ENCODE results near the gene JUNB. TPM values are rescaled to one million over a fixed set of nuclear protein-coding genes. Genes with fewer than 3 reads are reported as not detected.

JUNB gene
- total and polyA plus RNA-seq, 2 of the 13 experiments (the other 11 are each of a cell fraction or from before 2014, with no cell fraction given), result 7.7 to 8.2 TPM

- TF ChIP-seq ZGPAT (CRISPR knock-in tag; IDR thresholded peaks at IDR 0.05) (no peak), ATRX (CRISPR knock-in tag; IDR thresholded peaks at IDR 0.05; ENCODE audit: borderline replicate concordance) (no peak), ZNF101 (CRISPR knock-in tag; IDR thresholded peaks at IDR 0.05; ENCODE audit: borderline replicate concordance, low read depth) (no peak), ZNF563 (CRISPR knock-in tag; IDR thresholded peaks at IDR 0.05) (no peak), ZNF724P (CRISPR knock-in tag; IDR thresholded peaks at IDR 0.05; ENCODE audit: borderline replicate concordance) (no peak), CCDC6 (CRISPR knock-in tag; IDR thresholded peaks at IDR 0.05) (no peak), TMF1 (CRISPR knock-in tag; IDR thresholded peaks at IDR 0.05; ENCODE audit: low read depth) (no peak), ZBTB14 (CRISPR knock-in tag; IDR thresholded peaks at IDR 0.05) (no peak), ZNF777 (CRISPR knock-in tag; IDR thresholded peaks at IDR 0.05) (peak; percentile 93), ZNF253 (CRISPR knock-in tag; IDR thresholded peaks at IDR 0.05; ENCODE audit: borderline replicate concordance) (no peak), ZNF674 (CRISPR knock-in tag; IDR thresholded peaks at IDR 0.05; ENCODE audit: low read depth) (no peak), FOXP1 (IDR thresholded peaks at IDR 0.05) (no peak), FOXP1 (CRISPR knock-in tag; IDR thresholded peaks at IDR 0.05) (no peak), HOXA9 (CRISPR knock-in tag; IDR thresholded peaks at IDR 0.05; ENCODE audit: borderline replicate concordance) (0 out of 2 replicates have a peak, but pooled peaks have one; percentile 24), KDM2A (CRISPR knock-in tag; IDR thresholded peaks at IDR 0.05; ENCODE audit: borderline replicate concordance, low read depth) (no peak), ZNF605 (CRISPR knock-in tag; IDR thresholded peaks at IDR 0.05) (peak; percentile 44; the same call in 1 of the 2 replicates), MLLT10 (CRISPR knock-in tag; IDR thresholded peaks at IDR 0.05) (no peak), ZC3H13 (CRISPR knock-in tag; IDR thresholded peaks at IDR 0.05) (no peak), NCOR1 (IDR thresholded peaks at IDR 0.05; ENCODE audit: borderline replicate concordance, low read length) (peak; percentile 16; the same call in 1 of the 2 replicates)
- TF ChIP-seq, protein P1, sequence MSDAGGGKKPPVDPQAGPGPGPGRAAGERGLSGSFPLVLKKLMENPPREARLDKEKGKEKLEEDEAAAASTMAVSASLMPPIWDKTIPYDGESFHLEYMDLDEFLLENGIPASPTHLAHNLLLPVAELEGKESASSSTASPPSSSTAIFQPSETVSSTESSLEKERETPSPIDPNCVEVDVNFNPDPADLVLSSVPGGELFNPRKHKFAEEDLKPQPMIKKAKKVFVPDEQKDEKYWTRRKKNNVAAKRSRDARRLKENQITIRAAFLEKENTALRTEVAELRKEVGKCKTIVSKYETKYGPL (CRISPR knock-in tag; IDR thresholded peaks at IDR 0.05), result no peak
- TF ChIP-seq, protein P2, sequence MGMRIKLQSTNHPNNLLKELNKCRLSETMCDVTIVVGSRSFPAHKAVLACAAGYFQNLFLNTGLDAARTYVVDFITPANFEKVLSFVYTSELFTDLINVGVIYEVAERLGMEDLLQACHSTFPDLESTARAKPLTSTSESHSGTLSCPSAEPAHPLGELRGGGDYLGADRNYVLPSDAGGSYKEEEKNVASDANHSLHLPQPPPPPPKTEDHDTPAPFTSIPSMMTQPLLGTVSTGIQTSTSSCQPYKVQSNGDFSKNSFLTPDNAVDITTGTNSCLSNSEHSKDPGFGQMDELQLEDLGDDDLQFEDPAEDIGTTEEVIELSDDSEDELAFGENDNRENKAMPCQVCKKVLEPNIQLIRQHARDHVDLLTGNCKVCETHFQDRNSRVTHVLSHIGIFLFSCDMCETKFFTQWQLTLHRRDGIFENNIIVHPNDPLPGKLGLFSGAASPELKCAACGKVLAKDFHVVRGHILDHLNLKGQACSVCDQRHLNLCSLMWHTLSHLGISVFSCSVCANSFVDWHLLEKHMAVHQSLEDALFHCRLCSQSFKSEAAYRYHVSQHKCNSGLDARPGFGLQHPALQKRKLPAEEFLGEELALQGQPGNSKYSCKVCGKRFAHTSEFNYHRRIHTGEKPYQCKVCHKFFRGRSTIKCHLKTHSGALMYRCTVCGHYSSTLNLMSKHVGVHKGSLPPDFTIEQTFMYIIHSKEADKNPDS (CRISPR knock-in tag; IDR thresholded peaks at IDR 0.05), result no peak
- TF ChIP-seq, protein P3, sequence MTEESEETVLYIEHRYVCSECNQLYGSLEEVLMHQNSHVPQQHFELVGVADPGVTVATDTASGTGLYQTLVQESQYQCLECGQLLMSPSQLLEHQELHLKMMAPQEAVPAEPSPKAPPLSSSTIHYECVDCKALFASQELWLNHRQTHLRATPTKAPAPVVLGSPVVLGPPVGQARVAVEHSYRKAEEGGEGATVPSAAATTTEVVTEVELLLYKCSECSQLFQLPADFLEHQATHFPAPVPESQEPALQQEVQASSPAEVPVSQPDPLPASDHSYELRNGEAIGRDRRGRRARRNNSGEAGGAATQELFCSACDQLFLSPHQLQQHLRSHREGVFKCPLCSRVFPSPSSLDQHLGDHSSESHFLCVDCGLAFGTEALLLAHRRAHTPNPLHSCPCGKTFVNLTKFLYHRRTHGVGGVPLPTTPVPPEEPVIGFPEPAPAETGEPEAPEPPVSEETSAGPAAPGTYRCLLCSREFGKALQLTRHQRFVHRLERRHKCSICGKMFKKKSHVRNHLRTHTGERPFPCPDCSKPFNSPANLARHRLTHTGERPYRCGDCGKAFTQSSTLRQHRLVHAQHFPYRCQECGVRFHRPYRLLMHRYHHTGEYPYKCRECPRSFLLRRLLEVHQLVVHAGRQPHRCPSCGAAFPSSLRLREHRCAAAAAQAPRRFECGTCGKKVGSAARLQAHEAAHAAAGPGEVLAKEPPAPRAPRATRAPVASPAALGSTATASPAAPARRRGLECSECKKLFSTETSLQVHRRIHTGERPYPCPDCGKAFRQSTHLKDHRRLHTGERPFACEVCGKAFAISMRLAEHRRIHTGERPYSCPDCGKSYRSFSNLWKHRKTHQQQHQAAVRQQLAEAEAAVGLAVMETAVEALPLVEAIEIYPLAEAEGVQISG (CRISPR knock-in tag; IDR thresholded peaks at IDR 0.05), result no peak; the same call in 1 of the 2 replicates
Measured at GRCh38 chr19:12789098-12789903, 2.0 kb upstream of the JUNB start (continued).

Data from HepG2 (cell line).